Vagina (tissue), 2 donors: ENCODE results near the gene DHRSX. TPM values are rescaled to one million over a fixed set of nuclear protein-coding genes. Genes with fewer than 3 reads are reported as not detected.

Experiments used
- DNase-seq, 2 donors: peaks; one replicate each; pipeline ENCODE4 v3.0.0-alpha.2; 2017; ENCODE audit errors: extremely low spot score in 2 of 2
- H3K27ac ChIP-seq: fragments of 200-600 bp; sonication (generic); one replicate; pipeline ENCODE4 v1.5.1; 2019
- H3K27me3 ChIP-seq: fragments of 200-600 bp; sonication (generic); one replicate; pipeline ENCODE4 v1.5.1; 2019
- H3K36me3 ChIP-seq, 2 donors: fragments of 200-600 bp; sonication (generic); one replicate each; pipeline ENCODE4 v1.5.1; 2017 to 2019
- H3K4me1 ChIP-seq: fragments of 200-600 bp; sonication (generic); one replicate; pipeline ENCODE4 v1.5.1; 2019
- H3K4me3 ChIP-seq, 2 donors: fragments of 200-600 bp; sonication (generic); 1 replicate in 1 of 2; 2 replicates in 1 of 2; pipeline ENCODE4 v1.5.1; 2016 to 2019
- H3K9me3 ChIP-seq: fragments of 200-600 bp; sonication (generic); one replicate; pipeline ENCODE4 v1.5.1; 2019
- POLR2A ChIP-seq, 2 donors: fragments of 450-650 bp; IDR thresholded peaks; one replicate each; pipeline ENCODE4 v1.6.1; 2017; ENCODE audit warnings: antibody characterized with exemption in 2 of 2, mild to moderate bottlenecking in 2 of 2, moderate library complexity in 2 of 2
- POLR2AphosphoS5 ChIP-seq, 2 donors: sonication (generic); formaldehyde crosslinking; IDR thresholded peaks; one replicate each; pipeline ENCODE4 v1.9.0; 2017; ENCODE audit warnings: antibody characterized with exemption in 2 of 2, mild to moderate bottlenecking in 2 of 2, low read depth in 1 of 2; ENCODE audit not compliant: insufficient read depth in 1 of 2
- intact Hi-C: fragments of 100-400 bp; cut with DNase I; formaldehyde crosslinking; loops from one replicate; pipeline ENCODE4 v1.15.1; 2023
- total RNA-seq: library from RNA; depleted of rRNA; stranded (reverse); fragments of >200 nt; gene quantifications from one replicate; pipeline ENCODE4 v1.2.3, GENCODE V29; 2016
- TF ChIP-seq, protein P1 (sequence below), 3 experiments: fragments of 450-650 bp in 2 of 3; fragments of 200-600 bp in 1 of 3; sonication (generic) in 1 of 3; IDR thresholded peaks; one replicate each; pipeline ENCODE4 v1.5.1; 2017 to 2019; ENCODE audit warnings: antibody characterized with exemption in 3 of 3, mild to moderate bottlenecking in 2 of 3, moderate library complexity in 2 of 3

The DHRSX gene
- total RNA-seq, 1 donor from 2014 or later = 26.0 TPM

DNA sequence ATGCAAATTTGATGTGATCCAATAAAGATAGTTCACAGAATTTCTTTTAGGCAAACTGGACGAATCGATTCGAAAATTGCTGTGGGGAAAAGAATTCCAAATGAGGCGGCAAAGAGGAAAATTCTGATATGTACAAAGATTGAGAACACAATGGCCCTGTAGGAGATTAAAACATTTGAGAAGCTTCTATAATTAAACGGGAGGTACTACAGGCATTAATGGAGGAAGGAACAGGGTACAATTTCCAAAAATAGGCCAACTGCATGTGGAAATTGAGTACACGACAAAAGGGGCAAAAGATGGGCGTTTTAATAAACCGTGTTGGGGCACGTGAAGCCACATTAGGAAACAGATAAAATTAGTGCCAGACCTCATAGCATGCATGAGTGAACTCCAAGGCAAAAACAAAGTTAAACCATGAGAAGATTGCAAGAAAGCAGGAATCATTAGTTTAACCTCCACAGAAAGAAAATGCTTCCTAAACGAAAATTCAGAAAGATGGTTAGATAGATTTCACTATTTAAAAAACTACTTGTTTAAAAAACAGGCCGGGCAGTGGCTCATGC is 68.4 kb downstream of the DHRSX start:
- Histone ChIP-seq H3K9me3 (no peaks in the 10 kb centered on the region), H3K27me3 (no peaks in the 10 kb centered on the region), H3K4me1 (no peaks in the 10 kb centered on the region), H3K36me3 (no peaks in the 10 kb centered on the region), H3K4me3 (no peak overlapping the region), H3K27ac (no peak overlapping the region)
- TF ChIP-seq, protein P1, sequence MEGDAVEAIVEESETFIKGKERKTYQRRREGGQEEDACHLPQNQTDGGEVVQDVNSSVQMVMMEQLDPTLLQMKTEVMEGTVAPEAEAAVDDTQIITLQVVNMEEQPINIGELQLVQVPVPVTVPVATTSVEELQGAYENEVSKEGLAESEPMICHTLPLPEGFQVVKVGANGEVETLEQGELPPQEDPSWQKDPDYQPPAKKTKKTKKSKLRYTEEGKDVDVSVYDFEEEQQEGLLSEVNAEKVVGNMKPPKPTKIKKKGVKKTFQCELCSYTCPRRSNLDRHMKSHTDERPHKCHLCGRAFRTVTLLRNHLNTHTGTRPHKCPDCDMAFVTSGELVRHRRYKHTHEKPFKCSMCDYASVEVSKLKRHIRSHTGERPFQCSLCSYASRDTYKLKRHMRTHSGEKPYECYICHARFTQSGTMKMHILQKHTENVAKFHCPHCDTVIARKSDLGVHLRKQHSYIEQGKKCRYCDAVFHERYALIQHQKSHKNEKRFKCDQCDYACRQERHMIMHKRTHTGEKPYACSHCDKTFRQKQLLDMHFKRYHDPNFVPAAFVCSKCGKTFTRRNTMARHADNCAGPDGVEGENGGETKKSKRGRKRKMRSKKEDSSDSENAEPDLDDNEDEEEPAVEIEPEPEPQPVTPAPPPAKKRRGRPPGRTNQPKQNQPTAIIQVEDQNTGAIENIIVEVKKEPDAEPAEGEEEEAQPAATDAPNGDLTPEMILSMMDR (IDR thresholded peaks at IDR 0.05) = no peak
- no peak for TF ChIP-seq POLR2AphosphoS5 (IDR thresholded peaks at IDR 0.05; ENCODE audit: insufficient read depth in 1 of 2, low read depth in 1 of 2)
- no peak for TF ChIP-seq POLR2A (IDR thresholded peaks at IDR 0.05)
- intact Hi-C loops = no loop called here
- DNase-seq = no peak

DNA sequence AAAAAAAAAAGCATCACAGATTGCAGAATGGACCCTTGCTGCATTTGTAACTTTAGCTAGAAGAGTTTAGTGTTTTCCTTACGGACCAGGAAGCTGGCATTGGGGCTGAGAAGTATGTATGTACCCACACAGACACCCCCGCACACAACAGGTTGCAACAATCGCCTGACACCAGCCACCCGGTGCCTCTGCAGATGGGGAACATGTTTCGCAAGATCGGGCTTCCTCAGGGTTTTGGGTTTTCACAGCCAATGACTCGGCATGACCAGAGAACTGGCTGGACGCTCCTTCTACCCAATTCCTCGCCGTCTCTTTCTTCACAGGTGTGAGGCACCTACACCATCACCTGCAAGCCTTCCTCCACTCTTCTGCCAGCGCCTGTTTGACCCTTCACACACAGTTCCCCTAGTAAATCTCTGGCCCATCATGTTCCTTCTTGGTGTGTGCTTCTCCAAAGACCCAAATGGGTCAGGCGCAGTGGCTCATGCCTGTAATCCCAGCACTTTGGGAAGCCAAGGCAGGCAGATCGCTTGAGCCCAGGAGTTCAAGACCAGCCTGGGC is 70.4 kb downstream of the DHRSX start:
- H3K27me3 ChIP-seq = no peaks in the 10 kb centered on the region
- H3K4me3 ChIP-seq = no peak overlapping the region
- no peak overlapping the region for H3K27ac ChIP-seq
- no peaks in the 10 kb centered on the region for H3K36me3 ChIP-seq
- intact Hi-C loops = no loop called here
- H3K4me1 ChIP-seq = no peaks in the 10 kb centered on the region
- H3K9me3 ChIP-seq = no peaks in the 10 kb centered on the region
- TF ChIP-seq, protein P1 (IDR thresholded peaks at IDR 0.05) = no peak
- TF ChIP-seq POLR2A (IDR thresholded peaks at IDR 0.05) (no peak), POLR2AphosphoS5 (IDR thresholded peaks at IDR 0.05; ENCODE audit: insufficient read depth in 1 of 2, low read depth in 1 of 2) (no peak)
- DNase-seq = no peak

- TF ChIP-seq POLR2A (IDR thresholded peaks at IDR 0.05) (no peak), POLR2AphosphoS5 (IDR thresholded peaks at IDR 0.05; ENCODE audit: insufficient read depth in 1 of 2, low read depth in 1 of 2) (no peak)
Observed at GRCh38 chrX:2427737-2428136, 73.0 kb downstream of the DHRSX start.

DNA sequence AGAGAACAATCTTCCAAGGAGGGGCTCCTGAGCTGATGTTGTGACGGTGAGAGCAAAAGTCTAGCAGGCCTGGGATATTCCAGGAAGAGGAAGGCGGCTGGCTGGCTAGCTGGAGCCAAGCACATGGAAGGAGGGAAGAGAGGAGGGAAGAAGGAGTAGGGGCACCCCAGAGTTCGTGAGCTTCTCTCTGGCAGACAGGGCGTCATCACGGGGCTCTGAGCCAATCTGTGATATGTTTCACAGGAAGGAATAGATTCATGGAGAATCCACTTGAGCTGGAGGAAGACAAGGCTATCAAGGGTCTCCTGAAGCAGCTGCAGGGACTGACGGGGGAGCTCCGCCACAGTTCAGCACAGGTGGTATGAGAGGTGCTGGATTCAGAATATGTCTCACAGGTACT is 73.6 kb downstream of the DHRSX start:
- intact Hi-C loops = no loop called here
- no peak for DNase-seq
- H3K4me3 ChIP-seq = no peak overlapping the region
- TF ChIP-seq POLR2AphosphoS5 (IDR thresholded peaks at IDR 0.05; ENCODE audit: insufficient read depth in 1 of 2, low read depth in 1 of 2) = no peak
- peaks cover 0 to 5% of the 10 kb centered on the region in 2 donors for H3K36me3 ChIP-seq
- no peaks in the 10 kb centered on the region for H3K9me3 ChIP-seq
- H3K4me1 ChIP-seq = no peaks in the 10 kb centered on the region
- no peak overlapping the region for H3K27ac ChIP-seq
- H3K27me3 ChIP-seq = no peaks in the 10 kb centered on the region

More at GRCh38 chrX:2427737-2428136, 73.0 kb downstream of the DHRSX start:
- H3K9me3 ChIP-seq = no peaks in the 10 kb centered on the region
- no peaks in the 10 kb centered on the region for H3K4me1 ChIP-seq
- no peak overlapping the region for H3K27ac ChIP-seq
- no peak for DNase-seq
- H3K27me3 ChIP-seq = no peaks in the 10 kb centered on the region
- H3K4me3 ChIP-seq = no peak overlapping the region
- H3K36me3 ChIP-seq = peaks cover 0 to 2% of the 10 kb centered on the region in 2 donors
- intact Hi-C loops = no loop called here

- Histone ChIP-seq H3K27me3 (no peaks in the 10 kb centered on the region), H3K4me3 (no peak overlapping the region), H3K4me1 (no peaks in the 10 kb centered on the region), H3K36me3 (peaks cover 0 to 5% of the 10 kb centered on the region in 2 donors), H3K27ac (no peak overlapping the region), H3K9me3 (no peaks in the 10 kb centered on the region)
- intact Hi-C loops = no loop called here
- TF ChIP-seq POLR2AphosphoS5 (IDR thresholded peaks at IDR 0.05; ENCODE audit: insufficient read depth in 1 of 2, low read depth in 1 of 2) (no peak), POLR2A (IDR thresholded peaks at IDR 0.05) (no peak)
- TF ChIP-seq, protein P1 (IDR thresholded peaks at IDR 0.05) = no peak
- DNase-seq = no peak
Observed at GRCh38 chrX:2426289-2426882, 74.4 kb downstream of the DHRSX start.
